Ishikawa (cell line): Measurements from ENCODE around the gene BANP.

Experiments used
- CEBPB ChIP-seq: IDR thresholded peaks from 2 replicates; pipeline ENCODE4 v1.6.1; 2012
- CREB1 ChIP-seq: IDR thresholded peaks from 2 replicates; pipeline ENCODE4 v1.6.1; 2012; ENCODE audit warnings: low read depth
- EGR1 ChIP-seq: IDR thresholded peaks from 2 replicates; pipeline ENCODE4 v1.6.1; 2012
- EP300 ChIP-seq: IDR thresholded peaks from 2 replicates; pipeline ENCODE4 v1.6.1; 2012; ENCODE audit warnings: borderline replicate concordance
- FOXM1 ChIP-seq: IDR thresholded peaks from 2 replicates; pipeline ENCODE4 v1.6.1; 2012; ENCODE audit warnings: low read depth, borderline replicate concordance
- NFIC ChIP-seq: IDR thresholded peaks from 2 replicates; pipeline ENCODE4 v1.6.1; 2012
- RAD21 ChIP-seq: IDR thresholded peaks from 2 replicates; pipeline ENCODE4 v1.6.1; 2012; ENCODE audit warnings: low read depth
- REST ChIP-seq: IDR thresholded peaks from 2 replicates; pipeline ENCODE4 v1.6.1; 2012; ENCODE audit warnings: low read depth, mild to moderate bottlenecking
- TAF1 ChIP-seq: IDR thresholded peaks from 2 replicates; pipeline ENCODE4 v1.6.1; 2012; ENCODE audit warnings: low read depth, mild to moderate bottlenecking
- TCF12 ChIP-seq: IDR thresholded peaks from 2 replicates; pipeline ENCODE4 v1.6.1; 2012; ENCODE audit warnings: low read depth
- TEAD4 ChIP-seq: IDR thresholded peaks from 2 replicates; pipeline ENCODE4 v1.6.1; 2012
- USF1 ChIP-seq: IDR thresholded peaks from 2 replicates; pipeline ENCODE4 v1.6.1; 2012
- YY1 ChIP-seq: IDR thresholded peaks from 2 replicates; pipeline ENCODE4 v1.6.1; 2012; ENCODE audit warnings: low read depth
- ZBTB7A ChIP-seq: IDR thresholded peaks from 2 replicates; pipeline ENCODE4 v1.6.1; 2012; ENCODE audit warnings: low read depth
- TF ChIP-seq, protein P1 (sequence below): IDR thresholded peaks from 2 replicates; pipeline ENCODE4 v1.6.1; 2012

BANP gene

GRCh38 chr16:88065747-88066142, 114.5 kb downstream of the BANP start:
- TF ChIP-seq, protein P1, sequence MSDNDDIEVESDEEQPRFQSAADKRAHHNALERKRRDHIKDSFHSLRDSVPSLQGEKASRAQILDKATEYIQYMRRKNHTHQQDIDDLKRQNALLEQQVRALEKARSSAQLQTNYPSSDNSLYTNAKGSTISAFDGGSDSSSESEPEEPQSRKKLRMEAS = no peak
- no peak for TF ChIP-seq CREB1
- no peak for TF ChIP-seq YY1
- no peak for TF ChIP-seq TCF12
- TF ChIP-seq ZBTB7A = no peak
- no peak for TF ChIP-seq EP300
- no peak for TF ChIP-seq USF1
- no peak for TF ChIP-seq CEBPB
- no peak for TF ChIP-seq TAF1
- no peak for TF ChIP-seq EGR1
- TF ChIP-seq FOXM1 = no peak
- no peak for TF ChIP-seq NFIC
- TF ChIP-seq TEAD4 = no peak
- TF ChIP-seq RAD21 = no peak
- TF ChIP-seq REST = no peak

- TF ChIP-seq EGR1 (no peak), EP300 (no peak), FOXM1 (no peak), TCF12 (no peak), CREB1 (no peak), REST (no peak), ZBTB7A (no peak), YY1 (no peak), TAF1 (no peak), RAD21 (no peak), NFIC (no peak), CEBPB (no peak), TEAD4 (no peak), USF1 (no peak)
- TF ChIP-seq, protein P1 = no peak
Measured at GRCh38 chr16:88066234-88066633, 115.0 kb downstream of the BANP start.

- TF ChIP-seq TCF12 = no peak
- TF ChIP-seq ZBTB7A = no peak
- TF ChIP-seq CEBPB = no peak
- no peak for TF ChIP-seq USF1
Measured at GRCh38 chr16:88066680-88067529, 115.7 kb downstream of the BANP start.

GRCh38 chr16:88067530-88068411, 116.5 kb downstream of the BANP start:
- TF ChIP-seq TCF12 = no peak
- TF ChIP-seq NFIC = no peak
- TF ChIP-seq EP300 = no peak
- no peak for TF ChIP-seq EGR1
- TF ChIP-seq CEBPB = no peak
- TF ChIP-seq CREB1 = no peak
- TF ChIP-seq TEAD4 = no peak
- no peak for TF ChIP-seq ZBTB7A
- TF ChIP-seq RAD21 = no peak
- no peak for TF ChIP-seq USF1
- no peak for TF ChIP-seq REST
- TF ChIP-seq, protein P1 = no peak
- no peak for TF ChIP-seq TAF1
- TF ChIP-seq YY1 = no peak
- TF ChIP-seq FOXM1 = no peak
